Right renal cortex interstitium (tissue), 3 donors: ENCODE results near the gene YIPF3. TPM values are rescaled to one million over a fixed set of nuclear protein-coding genes. Genes with fewer than 3 reads are reported as not detected.
"Not testable (repeated sequence)": the region's sequence is repeated elsewhere in the genome, so short reads cannot be mapped to it uniquely, and the experiment has no call there.

ENCODE experiments used
- DNase-seq, 3 donors: peaks; one replicate each; pipeline ENCODE4 v3.0.0-alpha.2; 2013; ENCODE audit warnings: low read depth in 3 of 3, low spot score in 2 of 3
- polyA plus RNA-seq, 3 donors: library from polyadenylated mRNA; unstranded; fragments of 120-200 nt; gene quantifications; one replicate each; pipeline ENCODE4 v1.2.1, GENCODE V29; 2013; ENCODE audit not compliant: insufficient read length in 3 of 3

Gene YIPF3
- polyA plus RNA-seq, 3 donors = 142 to 152 (median 148) TPM

DNA sequence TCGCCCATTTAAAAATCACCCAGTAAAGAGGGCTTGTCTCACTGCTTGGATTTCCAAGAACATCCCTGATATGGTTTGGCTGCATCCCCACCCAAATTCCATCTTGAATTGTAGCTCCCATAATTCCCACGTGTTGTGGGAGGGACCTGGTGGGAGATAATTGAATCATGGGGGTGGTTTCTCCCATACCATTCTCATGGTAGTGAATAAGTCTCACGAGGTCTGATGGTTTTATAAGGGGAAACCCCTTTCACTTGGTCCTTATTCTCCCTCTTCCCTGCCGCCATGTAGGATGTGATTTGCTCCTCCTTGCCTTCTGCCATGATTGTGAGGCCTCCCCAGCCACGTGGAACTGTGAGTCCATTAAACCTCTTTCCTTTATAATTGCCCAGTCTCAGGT lies 49.5 kb downstream of the YIPF3 start:
- not testable (repeated sequence) for DNase-seq

DNA sequence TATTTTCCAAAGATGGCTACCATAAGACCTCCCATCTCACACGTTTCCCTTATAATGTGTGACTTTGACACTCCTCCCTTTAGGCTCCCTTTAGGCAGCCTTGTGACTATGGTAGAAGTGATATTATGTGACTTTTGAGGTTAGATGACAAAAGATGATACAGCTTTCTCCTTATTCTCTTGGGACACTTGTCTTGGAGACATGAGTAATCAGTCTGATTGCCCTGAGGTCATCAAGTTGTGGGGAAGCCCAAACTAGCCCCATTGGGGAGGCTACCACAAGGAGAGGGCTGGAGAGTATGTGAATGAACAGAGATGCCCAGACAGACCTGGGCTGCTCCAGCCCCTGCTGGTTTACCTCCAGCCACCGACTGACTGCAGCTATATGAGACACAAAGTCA lies 50.8 kb downstream of the YIPF3 start:
- DNase-seq = no peak

GRCh38 chr6:43464337-43464736 lies 52.4 kb downstream of the YIPF3 start:
- no peak for DNase-seq

- no peak for DNase-seq
These were observed 54.8 kb downstream of the YIPF3 start for GRCh38 chr6:43461936-43462335.

Other genes with a start within 250 kb of the YIPF3 start
- 1 to 10 TPM in 1 of 3 donors, under 1 TPM in 2; 0.25 to 2.0 (median 0.75) TPM for gene SLC22A7, start 218.7 kb downstream of the YIPF3 start, polyA plus RNA-seq
- gene CRIP3, start 208.1 kb downstream of the YIPF3 start, polyA plus RNA-seq = 1 to 10 TPM; 2.6 to 3.2 (median 2.8) TPM
- 10 to 100 TPM; 24.8 to 30.9 (median 27.0) TPM for gene ZNF318, start 147.3 kb downstream of the YIPF3 start, polyA plus RNA-seq
- 10 to 100 TPM; 14.9 to 17.5 (median 17.1) TPM for gene ABCC10, start 89.4 kb downstream of the YIPF3 start, polyA plus RNA-seq
- gene DLK2, start 61.4 kb downstream of the YIPF3 start, polyA plus RNA-seq = under 1 TPM; 0.53 to 0.90 (median 0.75) TPM
- gene TJAP1, start 39.4 kb downstream of the YIPF3 start, polyA plus RNA-seq = 10 to 100 TPM; 28.9 to 29.6 (median 29.0) TPM
- gene LRRC73, start 6.6 kb downstream of the YIPF3 start, polyA plus RNA-seq = 1 to 10 TPM in 2 of 3 donors, under 1 TPM in 1; 0.86 to 1.1 (median 1.0) TPM
- 10 to 100 TPM; 42.8 to 49.4 (median 49.1) TPM for gene POLR1C, start 163 bp upstream of the YIPF3 start, polyA plus RNA-seq
- 10 to 100 TPM; 45.3 to 50.7 (median 45.9) TPM for gene XPO5, start 59.1 kb upstream of the YIPF3 start, polyA plus RNA-seq
- gene POLH, start 59.3 kb upstream of the YIPF3 start, polyA plus RNA-seq = 10 to 100 TPM; 20.2 to 24.6 (median 21.5) TPM
- gene GTPBP2, start 112.3 kb upstream of the YIPF3 start, polyA plus RNA-seq = 10 to 100 TPM; 49.8 to 51.1 (median 50.1) TPM
- 10 to 100 TPM; 29.4 to 30.5 (median 30.5) TPM for gene MAD2L1BP, start 118.9 kb upstream of the YIPF3 start, polyA plus RNA-seq
- 1 to 10 TPM; 1.2 to 1.5 (median 1.3) TPM for gene RSPH9, start 128.1 kb upstream of the YIPF3 start, polyA plus RNA-seq
- gene MRPS18A, start 170.9 kb upstream of the YIPF3 start, polyA plus RNA-seq = 10 to 100 TPM; 45.4 to 48.6 (median 48.5) TPM